Effector CD4-positive, alpha-beta T cell (primary cell): Measurements from ENCODE around the gene GRM5. TPM values are rescaled to one million over a fixed set of nuclear protein-coding genes. Genes with fewer than 3 reads are reported as not detected.
"Not testable (repeated sequence)": the region's sequence is repeated elsewhere in the genome, so short reads cannot be mapped to it uniquely, and the experiment has no call there.

ENCODE experiments used
- DNase-seq: peaks from one replicate; pipeline ENCODE4 v3.0.0-alpha.2; 2020
- total RNA-seq: gene quantifications from one replicate; lab custom pipeline; 2026; lab: John Stamatoyannopoulos, UW

GRM5 gene
- not detected for total RNA-seq

DNA sequence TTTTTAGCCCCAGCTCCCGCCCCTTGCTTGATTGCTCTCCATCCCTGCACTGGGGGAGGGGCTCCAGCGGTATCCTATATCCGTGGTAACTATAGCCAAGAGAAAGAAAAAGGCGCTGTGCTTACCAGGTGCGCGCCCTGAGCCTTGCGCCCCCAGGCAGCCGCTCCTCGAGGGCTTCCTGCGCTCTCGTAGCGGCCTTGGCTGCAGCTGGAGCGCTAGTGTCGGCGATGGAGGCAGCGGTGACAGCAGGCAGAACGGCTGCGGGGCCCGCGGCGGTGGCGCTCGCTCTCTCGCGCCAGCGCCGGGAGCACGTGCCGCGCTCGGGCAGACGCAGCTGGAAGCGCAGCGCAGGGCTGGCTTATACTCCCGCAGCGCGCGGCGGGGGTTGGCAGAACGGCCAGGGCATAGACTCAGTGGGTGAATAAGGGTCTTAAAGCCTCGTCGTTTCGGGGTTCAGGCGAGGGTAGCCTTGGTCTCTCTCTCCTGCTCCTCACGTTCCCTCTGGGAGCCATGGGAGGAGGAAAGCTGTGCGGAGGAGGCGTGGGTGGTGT is at the start of gene GRM5:
TSS of gene GRM5 (minus strand) at position 332 of the 551 bp plus-strand sequence. CDS start 18,110 bp downstream, outside the sequence.
- DNase-seq = not testable (repeated sequence)

DNA sequence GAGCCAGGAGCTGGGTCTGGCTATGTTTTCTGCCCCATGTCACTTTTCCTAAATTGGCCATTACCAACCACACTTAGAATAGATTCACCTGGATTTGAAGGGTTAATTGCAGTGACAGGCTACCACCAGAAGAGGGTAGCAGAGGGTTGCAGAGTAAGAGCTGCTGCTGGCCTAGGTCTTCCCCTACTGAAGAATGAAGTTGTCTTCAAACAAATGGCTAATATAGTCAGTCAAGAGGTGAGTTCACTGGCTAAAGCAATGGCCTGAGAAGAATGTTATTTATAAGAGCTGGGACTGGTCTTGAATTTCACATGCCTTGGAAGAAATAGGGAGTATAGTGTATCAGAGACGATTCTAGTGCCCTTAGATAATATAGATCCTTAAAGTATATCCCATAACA is 32.2 kb upstream of the GRM5 start:
- not testable (repeated sequence) for DNase-seq

DNA sequence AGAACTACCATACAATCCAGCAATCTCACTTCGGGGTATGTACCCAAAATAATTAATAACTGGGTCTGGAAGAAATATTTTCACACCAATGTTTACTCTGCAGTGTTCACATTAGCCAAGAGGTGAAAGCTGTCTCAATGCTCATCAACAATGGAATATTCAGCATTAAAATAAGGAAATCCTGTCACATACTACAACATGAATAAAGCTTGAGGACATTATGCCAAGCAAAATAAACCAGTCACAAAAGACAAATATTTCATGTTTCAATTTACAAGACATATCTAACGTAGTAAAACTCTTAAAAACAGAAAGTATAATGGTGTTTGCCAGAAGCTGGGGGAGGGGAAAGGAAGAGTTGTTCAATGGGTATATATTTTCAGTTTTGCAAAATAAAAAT is 28.0 kb upstream of the GRM5 start:
- DNase-seq = not testable (repeated sequence)

DNA sequence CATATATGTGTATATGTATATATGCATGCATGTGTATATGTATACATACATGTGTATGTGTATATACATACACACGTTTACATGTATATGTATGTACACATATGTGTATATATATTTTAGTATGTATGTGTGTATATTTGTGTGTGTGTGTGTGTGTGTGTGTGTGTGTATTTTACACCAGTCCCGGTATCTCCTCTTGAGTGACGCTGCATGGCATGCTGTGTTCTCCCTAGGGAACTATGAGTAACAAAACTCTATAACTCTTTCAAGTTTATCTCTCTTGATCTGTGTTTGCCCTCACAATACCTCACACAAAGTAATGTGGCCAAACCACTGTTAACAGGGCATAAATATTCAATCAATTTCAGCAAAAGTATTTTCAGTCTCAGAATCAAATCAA is 19.2 kb upstream of the GRM5 start:
- DNase-seq = not testable (repeated sequence)

DNA sequence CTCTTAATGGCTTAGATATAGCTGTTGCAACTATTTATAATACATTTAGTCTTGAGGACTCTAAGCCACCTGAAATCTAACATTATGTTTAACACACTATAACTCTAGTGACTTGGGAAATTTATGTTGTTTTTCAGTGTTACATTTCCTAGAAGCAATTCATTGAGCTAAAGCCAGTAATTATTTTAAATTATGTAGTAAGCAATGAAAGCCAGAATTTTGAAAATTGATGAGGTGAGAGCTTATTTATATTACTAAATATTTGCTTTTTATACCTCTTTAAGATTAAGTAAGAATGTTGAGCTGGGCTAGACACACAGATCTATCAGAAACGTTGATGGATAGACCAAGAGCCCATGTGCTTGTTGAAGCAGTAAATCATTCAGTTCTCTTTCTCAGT is 5.1 kb upstream of the GRM5 start:
- not testable (repeated sequence) for DNase-seq

DNA sequence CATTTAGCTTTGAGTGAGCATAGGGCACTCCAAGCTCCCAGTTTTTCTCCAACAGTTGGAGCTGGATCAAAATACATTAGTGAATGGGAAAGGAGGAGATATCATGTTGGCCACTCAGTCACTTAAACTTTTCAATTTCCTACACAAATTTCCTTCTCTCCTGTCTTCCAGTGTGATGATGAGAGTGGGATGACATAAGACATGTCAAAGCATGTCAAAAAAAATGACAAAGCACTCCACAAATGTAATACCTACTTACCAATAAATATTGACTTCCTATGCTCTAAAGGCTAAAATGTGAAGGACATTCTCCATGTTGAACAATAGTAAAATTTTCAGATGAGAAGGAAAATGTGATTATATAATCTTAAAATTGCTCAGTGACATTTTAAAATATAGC is 1.5 kb upstream of the GRM5 start:
- DNase-seq = no peak

DNA sequence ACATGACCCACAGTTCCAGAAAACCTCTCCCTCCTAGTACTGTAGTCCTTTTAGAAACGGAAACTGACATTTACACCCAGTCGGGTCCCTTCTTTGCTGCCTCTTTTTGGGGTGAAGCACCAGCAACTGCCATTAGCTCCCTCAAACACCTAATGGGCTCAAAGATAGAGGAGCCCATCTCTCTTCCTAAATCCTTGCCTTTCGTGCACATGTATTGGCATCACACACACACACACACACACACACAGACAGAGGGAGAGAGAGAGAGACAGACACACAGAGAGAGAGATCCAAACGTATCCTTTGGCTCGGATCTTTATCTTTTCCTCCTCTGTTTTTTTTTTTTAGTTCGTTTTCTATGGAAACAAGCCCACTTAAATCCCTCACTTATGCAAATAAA is 716 bp downstream of the GRM5 start:
- DNase-seq = no peak

DNA sequence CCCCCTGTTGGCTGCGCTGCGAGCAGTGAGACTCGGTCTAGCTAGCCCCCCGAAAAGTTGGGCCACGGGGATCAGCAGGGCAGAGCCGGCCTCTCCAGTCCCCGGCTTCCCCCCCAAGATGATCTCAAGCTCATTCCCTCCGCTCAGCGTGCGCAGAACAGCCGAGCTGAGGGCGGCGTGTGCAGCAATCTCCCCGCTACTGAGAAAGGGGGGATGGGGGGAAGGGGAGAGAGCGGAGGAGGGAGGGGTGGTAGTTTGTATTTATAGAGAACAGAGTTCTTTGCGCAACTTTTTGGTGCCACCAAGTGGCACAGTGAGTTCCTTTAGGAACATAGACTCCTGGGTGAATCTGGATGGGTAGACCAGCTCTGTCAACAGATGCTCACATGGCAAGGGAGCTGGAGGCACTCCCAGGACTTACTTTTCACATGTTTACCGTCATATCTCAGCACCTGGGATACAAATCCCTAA is 2.3 kb downstream of the GRM5 start:
- not testable (repeated sequence) for DNase-seq

DNA sequence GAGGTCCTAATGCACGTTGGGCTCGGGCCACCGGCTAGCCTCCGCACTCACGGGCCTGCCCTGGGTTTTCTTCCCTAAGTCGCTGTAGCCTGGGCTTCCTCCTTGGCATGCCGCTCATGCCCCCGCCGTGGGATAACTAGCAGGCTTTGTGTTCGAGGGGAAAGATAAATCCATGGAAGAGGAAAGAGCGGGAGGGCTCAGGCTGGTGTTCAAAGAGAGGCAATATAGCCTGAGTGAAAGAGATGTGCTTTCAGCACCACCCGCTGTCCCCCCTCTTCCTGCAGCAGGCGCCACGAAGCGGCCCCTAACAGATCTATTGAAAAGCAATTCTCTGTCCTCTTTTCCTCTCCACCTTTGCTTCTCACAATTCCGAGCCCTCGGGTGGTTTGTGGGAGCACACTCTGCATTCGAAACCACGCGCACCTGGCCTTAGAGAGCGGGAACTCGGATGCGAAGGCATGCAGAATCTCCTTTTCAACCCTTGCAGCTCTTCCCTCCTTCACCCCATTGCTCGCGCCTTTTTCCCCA is 2.9 kb downstream of the GRM5 start:
- DNase-seq = not testable (repeated sequence)

DNA sequence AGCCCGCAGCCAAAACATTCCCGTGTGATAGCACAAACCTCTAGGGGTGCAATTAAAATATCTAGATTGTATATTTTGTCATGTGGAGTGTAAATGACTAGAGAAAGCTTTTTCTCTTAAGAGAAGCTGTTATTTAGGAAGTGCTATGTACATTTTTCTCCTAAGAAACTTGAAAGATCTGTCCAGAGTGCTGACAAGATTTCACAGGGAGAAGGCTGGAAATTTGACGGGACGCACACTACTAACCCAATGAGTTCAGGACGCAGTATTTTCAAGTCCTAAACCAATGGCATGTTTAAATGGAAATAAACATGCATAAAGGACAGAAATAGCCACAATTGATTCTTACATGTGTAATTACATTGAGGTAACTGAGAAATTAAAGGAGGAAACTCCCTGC is 3.9 kb downstream of the GRM5 start:
- not testable (repeated sequence) for DNase-seq

DNA sequence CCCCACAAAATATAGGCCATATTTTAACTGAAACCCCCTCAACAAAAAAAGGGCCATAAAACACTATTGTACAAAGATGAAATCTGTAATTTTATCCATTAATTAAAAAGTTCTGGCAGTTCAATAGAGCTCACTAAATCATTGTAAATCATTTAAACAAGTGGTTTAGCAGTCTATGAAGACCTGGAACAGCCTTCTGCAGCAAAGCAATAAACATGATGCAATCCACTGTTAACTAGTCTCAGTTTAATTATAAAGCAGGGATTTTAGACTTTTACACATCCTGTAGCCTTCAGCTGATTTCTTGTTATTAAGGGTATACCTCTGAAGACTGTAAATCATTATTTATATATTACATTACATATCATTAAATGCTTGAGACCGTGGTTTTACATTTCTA is 8.4 kb downstream of the GRM5 start:
- not testable (repeated sequence) for DNase-seq

DNA sequence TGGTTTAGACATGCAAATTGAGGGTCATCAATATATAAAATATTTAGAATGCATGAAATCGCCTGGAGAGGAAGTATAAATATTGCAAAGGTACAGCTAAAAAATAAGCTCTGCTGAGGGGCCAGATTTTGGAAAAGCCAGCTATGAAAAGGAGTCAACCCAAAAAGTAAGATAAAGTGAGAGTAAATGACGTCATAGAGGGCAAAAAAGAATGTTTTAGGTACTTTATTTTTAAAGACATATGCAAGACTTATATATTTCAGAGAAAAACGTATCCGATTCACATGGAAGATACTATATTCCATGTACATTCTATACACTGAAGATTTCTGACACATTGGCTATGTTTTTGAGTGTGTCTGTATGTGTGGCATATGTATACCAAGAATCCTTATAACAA is 13.6 kb downstream of the GRM5 start:
- DNase-seq = no peak

DNA sequence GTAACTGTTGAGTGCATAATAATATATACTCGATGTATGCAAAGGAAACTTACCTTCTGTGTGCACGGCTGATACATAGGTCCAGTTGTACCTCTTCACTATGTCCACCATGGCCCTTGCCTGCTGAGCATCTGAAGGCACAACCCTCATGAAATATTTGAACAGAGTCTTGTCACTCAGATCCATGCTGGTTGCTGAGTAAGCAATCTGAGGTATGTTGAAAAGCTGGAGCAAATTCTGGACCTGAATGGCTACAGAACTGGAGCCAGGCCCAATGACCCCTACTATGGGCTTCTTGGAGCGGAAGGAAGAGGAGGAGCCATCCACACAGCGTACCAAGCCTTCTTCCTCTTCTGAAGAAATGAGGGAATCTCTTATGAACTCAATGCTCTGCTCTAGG is 18.6 kb downstream of the GRM5 start:
- not testable (repeated sequence) for DNase-seq

DNA sequence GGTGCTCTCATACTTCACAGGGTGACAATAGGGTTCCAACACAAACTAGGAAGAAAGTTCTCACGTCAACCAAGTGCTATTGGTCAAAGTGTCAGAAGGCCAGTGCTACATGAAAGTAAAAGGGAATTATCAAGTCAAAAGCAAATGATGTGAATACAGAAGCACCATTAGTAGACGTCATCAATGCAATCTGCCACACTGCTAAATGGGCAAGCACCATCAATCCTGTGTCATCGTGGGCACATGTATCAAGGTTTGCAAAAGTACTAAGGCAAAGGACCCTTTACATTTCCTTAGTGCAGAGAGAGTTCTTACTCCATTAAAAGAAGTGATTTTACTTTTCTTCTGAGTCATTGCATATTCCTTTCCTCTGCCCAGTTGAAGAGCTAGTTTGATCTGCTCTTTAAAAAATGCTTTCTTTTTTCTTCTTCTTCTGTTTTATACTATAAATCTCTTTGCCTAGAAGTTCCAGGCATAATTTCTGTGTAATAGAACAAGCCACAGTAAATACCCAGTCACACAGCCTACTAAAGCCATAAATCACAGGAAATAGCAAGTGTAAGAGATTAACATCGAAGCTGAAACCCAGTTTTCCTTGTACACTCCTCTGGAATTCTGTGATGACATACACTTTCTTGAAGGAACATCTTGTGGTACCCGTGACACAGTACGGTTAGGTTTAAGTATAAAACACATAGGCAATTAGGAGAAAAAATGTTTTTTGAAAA is 21.8 kb downstream of the GRM5 start:
- not testable (repeated sequence) for DNase-seq

DNA sequence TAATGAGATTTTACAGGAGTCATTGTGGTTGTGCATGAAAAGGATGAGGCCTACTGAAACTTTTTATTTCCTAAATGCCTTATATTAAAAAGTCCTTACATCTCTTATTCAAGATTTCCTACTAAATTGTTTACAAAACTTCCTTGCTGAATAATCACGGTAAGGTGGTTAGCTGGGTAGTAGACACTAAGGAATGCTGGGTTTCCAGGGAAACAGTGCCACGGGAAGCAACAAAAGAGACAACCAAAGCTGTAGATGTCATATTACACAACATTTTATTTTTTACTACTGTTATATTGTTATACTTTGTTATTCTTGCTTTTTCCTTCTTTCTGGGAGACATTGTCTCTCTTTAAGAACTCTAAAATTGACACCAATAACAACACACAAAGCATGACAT is 36.1 kb downstream of the GRM5 start:
- DNase-seq = not testable (repeated sequence)

DNA sequence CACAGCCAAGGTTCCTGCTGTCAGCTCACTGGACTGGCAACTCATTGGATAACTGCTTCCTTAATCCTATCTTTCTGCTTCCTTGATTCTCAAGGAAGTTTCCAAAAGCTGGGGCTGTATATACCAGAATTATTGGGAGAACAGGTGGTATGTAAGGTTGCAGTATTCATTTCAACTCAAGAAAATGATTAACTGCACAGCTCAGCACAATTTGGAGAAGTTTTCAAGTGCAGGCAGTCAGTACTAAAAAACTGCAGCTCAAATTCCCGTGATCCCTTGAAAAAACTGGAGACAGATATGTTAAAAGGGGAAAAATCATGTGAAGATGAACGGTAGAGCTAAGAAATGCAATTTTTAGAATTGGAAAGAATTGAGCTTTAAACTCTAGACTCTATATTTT is 44.4 kb downstream of the GRM5 start:
- DNase-seq = no peak

DNA sequence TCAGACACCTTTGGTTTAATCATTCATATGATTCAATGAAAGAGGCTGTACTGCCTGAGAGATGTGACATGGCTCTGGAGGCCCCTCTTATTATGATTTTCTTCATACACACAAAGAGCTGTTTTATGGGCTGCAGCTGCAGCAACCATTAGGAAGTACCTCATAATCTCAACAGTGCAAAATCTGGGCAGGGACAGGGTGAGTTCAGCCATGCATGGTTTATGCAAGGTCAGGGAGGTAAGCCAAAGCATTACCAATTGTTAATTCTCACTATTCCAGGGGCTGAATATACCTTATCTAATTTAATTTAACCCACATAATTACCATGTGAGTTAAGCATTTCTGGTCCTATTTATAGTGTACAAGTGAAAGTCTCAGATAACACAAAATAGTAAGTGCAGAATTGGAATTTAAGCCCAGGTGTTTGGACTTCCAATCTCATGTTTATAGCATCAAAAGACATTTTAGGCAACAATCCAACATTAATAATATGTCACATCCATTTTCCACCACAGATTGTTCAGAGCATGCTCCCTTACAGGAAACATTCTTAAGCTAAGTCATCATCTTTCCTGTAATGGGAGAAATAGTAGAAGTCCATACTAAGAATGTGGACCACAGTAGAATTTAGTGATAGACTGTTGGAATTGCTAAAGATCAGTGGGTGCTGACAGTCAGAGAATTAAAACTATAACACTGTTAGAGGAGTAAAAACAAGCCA is 45.8 kb downstream of the GRM5 start:
- not testable (repeated sequence) for DNase-seq

DNA sequence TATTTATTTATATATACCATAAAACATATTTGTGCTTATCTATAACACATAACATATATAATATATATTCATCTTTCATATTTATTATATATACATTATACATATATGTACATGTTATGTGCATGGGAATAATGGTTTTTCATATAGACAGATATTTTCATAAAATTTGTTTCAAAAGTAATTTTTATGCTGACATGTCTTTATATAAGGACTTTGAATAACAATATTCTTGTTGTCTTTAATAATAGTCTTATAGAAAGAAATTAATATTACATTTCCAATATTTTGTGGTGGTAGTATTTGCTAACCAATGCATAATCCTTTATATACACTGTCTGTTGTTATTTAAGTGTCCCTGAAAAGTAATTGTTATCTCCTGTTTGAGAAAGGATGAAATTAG is 49.6 kb downstream of the GRM5 start:
- DNase-seq = no peak

DNA sequence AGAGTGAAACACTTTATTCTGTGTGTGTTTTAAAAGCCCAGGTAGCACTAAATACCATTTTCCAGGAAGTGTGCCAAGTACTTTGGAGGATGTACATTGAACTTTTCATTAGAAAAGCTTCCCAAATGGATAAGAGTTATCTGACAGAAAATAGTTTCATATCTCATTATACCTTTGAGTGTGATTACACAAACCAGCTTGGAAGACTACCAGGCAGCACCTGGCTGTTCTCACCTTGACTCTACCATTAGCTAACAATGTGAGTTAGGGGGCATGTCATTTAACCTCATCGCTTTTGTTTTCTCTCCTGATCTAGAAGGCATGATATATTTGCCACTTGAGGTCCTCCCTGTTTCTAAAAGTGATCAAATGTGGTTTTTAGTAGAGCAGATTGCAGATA is 50.2 kb downstream of the GRM5 start:
- DNase-seq = no peak

DNA sequence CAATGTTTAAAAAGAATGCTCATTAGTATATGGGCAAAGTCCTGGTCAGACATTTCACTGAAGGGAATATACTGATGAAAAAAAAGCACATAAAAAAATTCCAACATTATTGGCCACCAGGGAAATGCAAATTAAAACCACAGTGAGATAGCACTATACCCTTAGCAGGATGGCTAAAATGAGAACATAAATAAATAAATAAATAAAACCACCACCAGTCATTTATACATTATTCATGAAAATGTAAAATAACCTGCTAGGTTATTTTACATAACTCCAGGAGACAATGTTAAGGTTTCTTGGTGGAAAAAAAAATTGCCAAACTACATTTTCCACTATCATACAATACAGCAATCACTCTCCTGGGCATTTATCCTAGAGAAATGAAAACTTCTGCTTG is 64.9 kb downstream of the GRM5 start:
- DNase-seq = not testable (repeated sequence)

DNA sequence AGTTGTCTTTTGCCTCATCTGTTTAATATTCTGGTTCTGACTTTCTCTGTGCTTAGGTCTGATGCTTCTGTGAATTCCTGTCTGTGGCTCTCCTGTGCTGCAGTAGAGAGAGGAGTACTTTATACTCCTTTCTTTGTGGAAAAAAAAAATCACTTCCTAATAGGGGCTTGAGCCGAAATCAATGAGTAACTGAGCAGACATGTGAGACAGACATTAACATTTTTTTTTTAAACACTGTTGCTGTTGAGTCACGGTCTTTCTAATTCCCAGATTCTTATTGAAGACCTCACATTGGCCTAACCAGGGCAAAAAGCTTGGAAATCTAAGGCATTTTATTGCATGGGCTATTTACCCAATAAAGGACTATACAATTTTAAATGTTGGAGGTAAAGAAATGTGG is 86.1 kb downstream of the GRM5 start:
- no peak for DNase-seq

DNA sequence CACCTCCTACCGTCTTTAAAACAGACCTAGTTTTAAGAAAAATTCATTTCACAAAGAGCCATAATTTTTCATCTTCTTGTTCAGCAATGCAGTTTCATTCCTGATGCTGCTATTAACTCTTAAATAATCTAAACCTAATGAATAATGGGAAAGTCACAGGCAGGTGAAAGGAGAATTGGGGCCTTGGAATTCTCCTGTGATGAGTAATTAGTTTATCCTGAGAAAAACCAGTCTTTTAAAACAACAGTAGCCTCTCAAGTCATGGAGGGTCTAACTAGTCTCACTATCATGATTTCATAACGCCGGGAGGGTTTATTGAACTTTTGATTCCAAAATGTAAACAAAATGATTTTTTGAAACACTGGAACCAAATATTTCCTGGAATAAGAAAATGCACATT is 86.8 kb downstream of the GRM5 start:
- DNase-seq = not testable (repeated sequence)

DNA sequence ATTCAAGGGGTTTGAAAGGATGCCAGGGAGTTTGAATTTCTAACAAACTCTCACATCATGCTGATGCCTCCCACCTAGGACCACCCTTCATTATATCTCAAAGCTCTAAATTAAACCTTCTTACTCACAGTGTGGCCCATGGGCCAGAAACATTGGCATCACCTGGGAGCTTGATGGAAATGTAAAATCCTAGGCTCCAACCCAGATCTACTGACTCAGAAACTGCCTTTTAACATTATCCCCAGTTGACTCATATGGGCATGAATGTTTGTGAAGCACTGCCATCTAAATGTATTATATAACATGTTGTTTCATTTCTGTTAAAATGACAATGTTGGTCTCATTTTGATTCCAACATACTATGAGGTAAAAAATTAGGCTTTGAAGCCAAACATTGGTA is 90.3 kb downstream of the GRM5 start:
- not testable (repeated sequence) for DNase-seq

DNA sequence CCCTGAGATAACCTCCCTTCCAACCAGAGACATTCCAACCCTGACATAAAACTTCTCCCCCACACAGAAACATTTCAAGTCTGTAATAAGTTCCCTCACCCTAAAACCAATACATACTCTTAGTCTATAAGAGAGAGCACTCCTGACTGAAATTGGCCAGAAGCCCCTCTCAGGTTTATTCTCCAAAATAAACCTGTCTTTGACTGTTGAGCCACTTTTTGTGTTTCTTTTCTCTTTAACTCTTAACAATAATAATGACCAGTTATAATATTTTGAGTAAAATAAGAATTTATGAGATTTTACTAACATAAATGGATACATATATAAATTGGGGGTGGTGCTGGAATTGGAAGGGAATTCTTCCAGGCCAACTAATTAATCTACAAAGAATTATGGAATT is 93.6 kb downstream of the GRM5 start:
- no peak for DNase-seq
